Measurements from ENCODE around the gene C1QTNF12. TPM values are rescaled to one million over a fixed set of nuclear protein-coding genes. Genes with fewer than 3 reads are reported as not detected.
A peak's percentile ranks its signal among the peaks of the same experiment; 100 is the strongest.

Gene C1QTNF12
- total RNA-seq, 2 donors from 2014 or later: 2.9 to 12.5 TPM

DNA sequence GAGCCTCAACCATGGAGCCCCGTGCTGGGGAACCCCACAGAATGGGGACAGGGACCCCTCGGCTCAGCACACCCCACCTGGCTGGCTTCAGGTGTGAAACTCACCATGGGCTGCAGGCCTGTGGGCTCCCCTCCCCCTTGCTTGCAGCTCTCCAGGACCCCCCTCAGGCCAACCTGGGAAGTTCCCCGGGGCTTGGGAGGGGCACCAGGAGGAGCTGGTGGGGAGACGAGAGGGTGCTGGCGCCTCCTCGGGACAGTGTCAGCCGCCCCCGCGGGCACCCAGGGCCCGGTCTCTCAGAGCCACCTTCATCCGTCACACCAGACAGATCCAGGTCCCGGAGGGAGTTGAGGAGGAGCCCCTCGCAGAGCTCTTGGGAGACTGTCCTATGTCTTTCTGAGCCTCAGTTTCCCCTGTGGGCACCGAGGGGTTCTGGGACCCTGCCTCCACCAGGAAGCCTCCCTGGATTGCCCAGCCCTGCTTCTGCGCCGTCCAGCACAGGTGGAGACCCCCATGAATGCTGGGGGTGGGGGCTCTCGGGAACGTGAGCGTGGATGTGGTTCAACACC, 39.5 kb downstream of the C1QTNF12 start:
- DNase-seq (ENCODE audit: low spot score): no peak
- TF ChIP-seq, protein P1, sequence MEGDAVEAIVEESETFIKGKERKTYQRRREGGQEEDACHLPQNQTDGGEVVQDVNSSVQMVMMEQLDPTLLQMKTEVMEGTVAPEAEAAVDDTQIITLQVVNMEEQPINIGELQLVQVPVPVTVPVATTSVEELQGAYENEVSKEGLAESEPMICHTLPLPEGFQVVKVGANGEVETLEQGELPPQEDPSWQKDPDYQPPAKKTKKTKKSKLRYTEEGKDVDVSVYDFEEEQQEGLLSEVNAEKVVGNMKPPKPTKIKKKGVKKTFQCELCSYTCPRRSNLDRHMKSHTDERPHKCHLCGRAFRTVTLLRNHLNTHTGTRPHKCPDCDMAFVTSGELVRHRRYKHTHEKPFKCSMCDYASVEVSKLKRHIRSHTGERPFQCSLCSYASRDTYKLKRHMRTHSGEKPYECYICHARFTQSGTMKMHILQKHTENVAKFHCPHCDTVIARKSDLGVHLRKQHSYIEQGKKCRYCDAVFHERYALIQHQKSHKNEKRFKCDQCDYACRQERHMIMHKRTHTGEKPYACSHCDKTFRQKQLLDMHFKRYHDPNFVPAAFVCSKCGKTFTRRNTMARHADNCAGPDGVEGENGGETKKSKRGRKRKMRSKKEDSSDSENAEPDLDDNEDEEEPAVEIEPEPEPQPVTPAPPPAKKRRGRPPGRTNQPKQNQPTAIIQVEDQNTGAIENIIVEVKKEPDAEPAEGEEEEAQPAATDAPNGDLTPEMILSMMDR (IDR thresholded peaks at IDR 0.05): no peak
- Histone ChIP-seq H3K4me1 (ENCODE audit: control insufficient read depth in 1 of 2, low read depth in 2 of 2) (peaks cover 8 to 13% of the 10 kb centered on the region in 2 donors), H3K27me3 (replicated peaks; ENCODE audit: insufficient read depth) (peaks cover 4% of the 10 kb centered on the region), H3K9me3 (no peaks in the 10 kb centered on the region), H3K27ac (no peak overlapping the region), H3K4me3 (no peak overlapping the region), H3K36me3 (no peaks in the 10 kb centered on the region)
- ATAC-seq (ENCODE audit: insufficient number of reproducible peaks, low FRiP score, low read depth): no peak

DNA sequence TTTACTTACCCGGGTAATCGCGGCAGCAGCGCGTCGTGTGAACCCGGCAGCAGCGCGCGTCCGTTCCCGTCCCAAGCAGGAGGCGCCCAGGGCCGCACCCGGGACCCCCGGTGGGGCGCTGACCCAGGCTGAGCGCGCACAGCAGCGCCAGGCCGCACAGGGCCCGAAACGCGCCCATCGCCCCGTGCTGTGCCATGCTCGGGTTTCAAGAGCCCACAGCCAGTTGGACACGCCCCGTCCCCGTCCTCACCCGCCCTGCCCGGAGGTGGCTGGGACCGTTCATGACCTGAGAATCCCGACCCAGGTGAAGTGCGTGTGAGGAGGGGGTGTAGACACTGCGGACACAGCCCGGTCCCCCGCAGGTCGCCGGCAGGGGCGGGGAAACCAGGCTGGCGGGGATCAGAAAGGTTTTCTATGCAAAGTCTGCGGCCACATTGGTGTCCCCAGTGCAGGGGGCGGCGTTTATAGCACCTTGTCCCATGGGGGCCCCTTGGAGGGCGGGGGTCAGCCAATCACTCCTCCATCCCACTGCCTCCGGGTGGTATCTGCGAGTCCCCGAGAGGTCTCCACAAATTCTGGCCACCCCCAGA, 40.1 kb downstream of the C1QTNF12 start, which contains the start of gene TNFRSF18:
TNFRSF18 (minus strand) TSS at position 217 of the 590 bp plus-strand sequence; CDS start at position 196, 21 bp downstream.
- H3K27me3 ChIP-seq (replicated peaks; ENCODE audit: insufficient read depth): peaks cover 4% of the 10 kb centered on the region
- H3K9me3 ChIP-seq: no peaks in the 10 kb centered on the region
- H3K4me3 ChIP-seq: peak within 1 kb of the TSS; percentile 47
- no peaks in the 10 kb centered on the region for H3K36me3 ChIP-seq
- ATAC-seq (ENCODE audit: insufficient number of reproducible peaks, low FRiP score, low read depth): no peak
- no peak for DNase-seq (ENCODE audit: low spot score)
- no peak within 1 kb of the TSS for H3K27ac ChIP-seq
- peaks cover 8 to 14% of the 10 kb centered on the region in 2 donors for H3K4me1 ChIP-seq (ENCODE audit: control insufficient read depth in 1 of 2, low read depth in 2 of 2)
- TF ChIP-seq, protein P1 (IDR thresholded peaks at IDR 0.05): no peak

DNA sequence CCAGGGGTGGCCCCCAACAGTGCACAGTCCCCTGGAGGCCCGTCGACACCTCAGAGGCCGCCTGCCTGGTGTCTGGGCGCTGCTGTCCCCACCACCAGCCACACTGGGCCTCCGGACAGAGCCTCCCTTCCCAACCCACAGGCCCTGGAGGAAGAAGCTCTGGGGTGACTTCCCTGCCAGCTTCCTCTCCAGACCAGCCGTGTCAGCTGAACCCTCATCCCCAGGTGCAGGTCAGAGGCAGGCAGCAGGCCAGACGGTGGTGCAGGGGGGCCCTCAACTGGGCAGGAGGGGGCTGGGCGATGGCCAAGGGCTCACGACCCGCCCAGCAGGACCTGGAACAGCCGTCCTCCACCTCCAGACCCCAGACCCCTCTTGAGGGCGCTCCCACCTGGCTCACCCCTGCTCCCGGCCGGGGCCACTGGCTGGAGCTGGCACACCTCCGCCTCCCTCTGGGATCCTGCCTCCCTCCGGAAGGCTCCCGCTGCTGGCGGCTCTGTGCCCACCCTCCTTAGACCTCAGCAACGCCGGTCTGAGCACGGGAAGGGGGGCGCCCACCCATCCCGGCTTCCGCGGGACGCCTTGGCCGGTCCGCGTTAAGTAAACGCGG, 40.6 kb downstream of the C1QTNF12 start:
- Histone ChIP-seq H3K27me3 (replicated peaks; ENCODE audit: insufficient read depth) (peaks cover 4% of the 10 kb centered on the region), H3K4me1 (ENCODE audit: control insufficient read depth in 1 of 2, low read depth in 2 of 2) (peaks cover 8 to 20% of the 10 kb centered on the region in 2 donors), H3K9me3 (no peaks in the 10 kb centered on the region), H3K36me3 (no peaks in the 10 kb centered on the region), H3K4me3 (peak overlapping the region; percentile 47), H3K27ac (no peak overlapping the region)
- DNase-seq (ENCODE audit: low spot score): no peak
- no peak for ATAC-seq (ENCODE audit: insufficient number of reproducible peaks, low FRiP score, low read depth)
- TF ChIP-seq, protein P1 (IDR thresholded peaks at IDR 0.05): no peak

DNA sequence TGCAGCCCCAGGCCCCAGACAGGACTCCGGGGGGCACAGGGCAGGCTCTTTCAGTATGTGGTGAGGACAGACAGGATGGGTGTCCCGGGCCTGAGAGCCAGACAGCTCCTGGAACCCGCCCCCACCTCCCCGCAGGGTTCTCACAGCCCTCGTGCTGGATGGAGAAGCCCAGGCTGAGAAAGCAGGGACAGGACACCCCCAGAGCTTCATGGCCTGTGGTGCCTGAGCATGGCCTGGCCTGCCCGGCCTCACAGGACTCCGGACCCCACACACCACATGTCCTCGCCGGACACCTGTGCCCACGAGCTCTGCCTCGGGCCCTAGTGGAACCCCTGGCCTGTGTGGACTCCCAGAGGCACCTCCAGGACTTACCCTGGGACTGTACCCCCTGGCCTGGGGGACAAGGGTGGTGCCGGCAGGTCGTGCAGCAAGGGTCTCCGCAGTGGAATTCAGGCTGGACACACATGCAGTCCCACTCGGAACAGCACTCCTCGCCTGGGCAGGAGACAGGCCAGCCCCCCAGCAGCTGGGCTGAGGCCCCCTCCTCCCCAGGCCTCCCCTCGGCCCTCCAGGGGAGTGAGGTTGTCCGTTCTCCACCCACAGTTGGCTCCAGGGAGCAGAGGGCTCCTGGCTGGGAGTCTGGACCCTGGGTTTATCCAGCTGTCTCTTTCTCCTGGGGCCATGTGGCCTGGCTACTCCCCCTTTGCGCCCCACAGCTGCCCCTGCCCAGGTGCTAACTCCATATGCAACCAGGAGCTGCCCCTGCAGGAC, 41.3 kb downstream of the C1QTNF12 start:
- DNase-seq (ENCODE audit: low spot score): no peak
- Histone ChIP-seq H3K27me3 (replicated peaks; ENCODE audit: insufficient read depth) (peaks cover 4% of the 10 kb centered on the region), H3K9me3 (no peaks in the 10 kb centered on the region), H3K27ac (no peak overlapping the region), H3K4me3 (no peak overlapping the region), H3K36me3 (no peaks in the 10 kb centered on the region), H3K4me1 (ENCODE audit: control insufficient read depth in 1 of 2, low read depth in 2 of 2) (peaks cover 8 to 21% of the 10 kb centered on the region in 2 donors)
- no peak for ATAC-seq (ENCODE audit: insufficient number of reproducible peaks, low FRiP score, low read depth)
- TF ChIP-seq, protein P1 (IDR thresholded peaks at IDR 0.05): no peak

DNA sequence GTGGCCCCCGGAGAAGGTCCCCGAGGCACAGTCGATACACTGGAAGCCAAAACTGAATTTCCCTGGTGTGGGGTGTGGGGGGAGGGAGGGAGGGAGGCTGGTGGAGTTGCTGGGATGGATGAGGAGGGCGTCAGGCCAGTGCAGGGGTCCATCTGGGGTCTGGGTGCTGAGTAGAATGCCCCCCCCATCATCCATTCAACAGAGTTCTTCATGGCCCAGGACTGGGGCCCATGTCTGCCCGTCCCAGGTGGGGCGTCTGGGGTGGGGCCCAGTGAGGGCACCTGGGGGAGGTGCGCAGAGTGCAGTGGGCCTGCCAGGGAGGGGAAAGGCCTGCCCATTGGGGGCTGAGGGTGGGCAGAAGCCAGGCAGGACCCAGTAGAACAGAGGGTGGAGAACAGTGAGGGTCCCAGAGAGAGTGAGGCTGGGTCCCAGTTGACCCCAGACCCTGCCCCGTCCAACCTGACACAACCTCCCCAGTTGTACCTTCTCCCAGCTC, 42.0 kb downstream of the C1QTNF12 start:
- no peak overlapping the region for H3K4me3 ChIP-seq
- H3K27me3 ChIP-seq (replicated peaks; ENCODE audit: insufficient read depth): peaks cover 4% of the 10 kb centered on the region

More for the DNA sequence above, 42.0 kb downstream of the C1QTNF12 start:
- Histone ChIP-seq H3K4me1 (ENCODE audit: control insufficient read depth in 1 of 2, low read depth in 2 of 2) (peaks cover 8 to 21% of the 10 kb centered on the region in 2 donors), H3K36me3 (no peaks in the 10 kb centered on the region), H3K9me3 (no peaks in the 10 kb centered on the region), H3K27ac (no peak overlapping the region)
- TF ChIP-seq, protein P1 (IDR thresholded peaks at IDR 0.05): no peak
- ATAC-seq (ENCODE audit: insufficient number of reproducible peaks, low FRiP score, low read depth) (no peak), DNase-seq (ENCODE audit: low spot score) (no peak)
